ENCODE measurements around the gene CROCC2. TPM values are rescaled to one million over a fixed set of nuclear protein-coding genes. Genes with fewer than 3 reads are reported as not detected.
"Not testable (repeated sequence)": the region's sequence is repeated elsewhere in the genome, so short reads cannot be mapped to it uniquely, and the experiment has no call there.

Gene CROCC2
- polyA plus RNA-seq, 3 donors: 0.04 TPM; not detected in 2

DNA sequence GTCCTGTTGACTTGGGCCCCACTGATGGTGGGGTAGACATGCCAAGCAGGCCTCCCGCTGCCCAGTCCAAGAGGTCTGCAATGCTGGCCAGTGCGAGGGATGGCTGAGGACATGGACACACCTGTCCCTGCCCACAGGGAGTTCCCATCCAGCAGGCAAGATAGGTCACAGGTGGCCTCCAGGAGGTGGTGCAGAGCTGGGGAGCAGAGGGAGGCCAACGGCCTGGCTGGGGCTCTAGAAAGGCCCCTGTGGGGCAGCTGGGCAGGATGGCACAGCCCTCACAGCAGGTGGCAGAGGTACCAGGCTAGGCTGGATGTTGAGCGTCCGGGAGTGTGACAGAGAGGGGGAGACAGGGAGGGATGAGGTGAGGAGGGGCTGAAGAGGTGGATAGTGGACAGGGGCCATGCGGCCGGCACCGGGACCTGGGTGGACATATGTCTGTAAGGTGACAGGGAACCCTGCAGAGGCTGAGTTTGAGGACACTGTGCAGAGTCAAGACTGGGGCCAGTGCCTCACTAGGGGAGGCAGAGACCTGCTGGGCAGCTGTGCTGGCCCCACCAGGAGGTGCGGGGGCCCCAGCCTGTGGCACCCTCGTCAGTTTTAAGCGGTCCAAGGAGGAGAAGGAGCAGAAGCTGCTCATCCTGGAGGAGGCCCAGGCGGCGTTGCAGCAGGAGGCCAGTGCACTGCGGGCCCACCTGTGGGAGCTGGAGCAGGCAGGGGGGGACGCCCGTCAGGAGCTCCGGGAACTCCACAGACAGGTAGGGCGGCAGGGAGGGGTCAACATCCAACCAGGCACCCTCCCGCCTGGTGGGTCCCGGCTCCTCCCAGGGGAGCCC is 58.0 kb downstream of the CROCC2 start:
- no peak for DNase-seq (ENCODE audit: low read depth in 3 of 3, low spot score in 2 of 3)

DNA sequence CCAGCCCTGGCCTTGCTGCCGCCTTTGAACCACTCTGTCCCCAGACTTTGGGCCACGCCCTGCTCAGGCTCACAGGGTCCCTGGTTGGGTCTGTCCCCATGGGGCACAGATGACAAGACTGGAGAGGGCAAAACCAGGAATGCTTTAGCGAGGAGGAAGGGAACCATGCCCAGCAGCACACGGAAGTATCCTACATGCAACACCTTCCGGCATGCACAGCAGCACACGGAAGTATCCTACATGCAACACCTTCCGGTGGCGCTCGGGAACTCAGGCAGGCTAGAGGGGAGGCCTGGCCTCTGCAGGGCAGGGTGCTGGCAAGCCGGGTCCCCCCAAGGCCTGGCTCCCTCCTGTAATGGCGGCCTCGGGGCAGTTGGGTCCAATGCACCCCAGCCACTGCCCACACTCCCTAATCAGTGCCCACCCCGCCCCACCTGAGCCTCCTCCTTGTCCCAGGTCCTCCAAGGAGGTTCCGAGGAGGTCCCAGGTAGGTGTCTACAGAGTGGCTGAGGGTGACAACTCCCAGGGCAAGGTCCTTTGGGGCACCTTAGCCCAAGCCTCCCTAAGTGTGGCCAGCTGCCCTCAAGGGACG is 58.7 kb downstream of the CROCC2 start:
- no peak for DNase-seq (ENCODE audit: low read depth in 3 of 3, low spot score in 2 of 3)

DNA sequence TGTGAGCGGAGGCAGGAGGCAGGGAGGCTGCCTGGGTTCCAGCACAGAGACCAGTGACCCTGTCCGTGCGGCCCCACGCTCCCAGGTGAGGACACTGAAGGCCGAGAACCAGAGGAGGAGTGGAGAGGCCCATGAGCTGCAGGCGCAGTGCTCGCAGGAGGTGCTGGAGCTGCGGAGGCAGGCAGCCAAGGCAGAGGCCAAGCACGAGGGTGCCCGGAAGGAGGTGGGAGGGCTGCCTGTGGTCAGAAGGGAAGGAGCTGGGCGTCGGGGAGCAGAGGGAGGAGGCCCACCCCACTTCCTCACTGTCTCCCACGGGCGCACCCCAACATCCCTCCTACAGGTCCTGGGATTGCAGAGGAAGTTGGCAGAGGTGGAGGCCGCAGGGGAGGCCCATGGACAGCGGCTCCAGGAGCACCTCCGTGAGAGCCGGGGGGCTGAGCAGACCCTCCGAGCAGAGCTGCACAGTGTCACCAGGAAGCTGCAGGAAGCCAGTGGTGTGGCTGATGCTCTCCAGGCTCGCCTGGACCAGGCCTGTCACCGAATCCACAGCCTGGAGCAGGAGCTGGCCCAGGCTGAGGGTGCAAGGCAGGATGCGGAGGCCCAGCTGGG is 59.3 kb downstream of the CROCC2 start:
- no peak for DNase-seq (ENCODE audit: low read depth in 3 of 3, low spot score in 2 of 3)

DNA sequence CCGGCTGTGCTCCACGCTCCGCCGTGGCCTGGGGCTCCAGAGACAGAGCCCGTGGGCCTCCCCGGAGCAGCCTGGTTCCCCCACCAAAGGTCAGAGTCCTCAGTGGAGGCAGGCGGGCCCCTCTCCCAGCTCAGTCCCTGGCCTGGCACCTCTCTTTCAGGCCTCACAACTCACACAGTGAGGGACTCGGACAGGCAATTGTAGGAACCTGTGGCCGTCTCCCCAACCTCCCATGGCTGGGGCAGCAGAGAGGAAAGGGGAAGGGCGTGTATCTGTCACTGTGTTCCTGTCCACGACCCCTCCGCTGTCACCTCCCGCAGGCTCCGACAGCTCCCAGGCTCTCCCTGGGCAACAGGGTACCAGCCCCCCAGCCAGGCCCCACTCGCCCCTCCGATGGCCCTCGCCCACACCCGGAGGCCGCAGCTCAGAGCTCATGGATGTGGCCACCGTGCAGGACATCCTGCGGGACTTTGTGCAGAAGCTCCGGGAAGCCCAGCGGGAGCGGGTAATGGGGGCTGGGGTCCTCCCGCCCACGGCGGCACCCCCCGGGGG is 59.8 kb downstream of the CROCC2 start:
- no peak for DNase-seq (ENCODE audit: low read depth in 3 of 3, low spot score in 2 of 3)

DNA sequence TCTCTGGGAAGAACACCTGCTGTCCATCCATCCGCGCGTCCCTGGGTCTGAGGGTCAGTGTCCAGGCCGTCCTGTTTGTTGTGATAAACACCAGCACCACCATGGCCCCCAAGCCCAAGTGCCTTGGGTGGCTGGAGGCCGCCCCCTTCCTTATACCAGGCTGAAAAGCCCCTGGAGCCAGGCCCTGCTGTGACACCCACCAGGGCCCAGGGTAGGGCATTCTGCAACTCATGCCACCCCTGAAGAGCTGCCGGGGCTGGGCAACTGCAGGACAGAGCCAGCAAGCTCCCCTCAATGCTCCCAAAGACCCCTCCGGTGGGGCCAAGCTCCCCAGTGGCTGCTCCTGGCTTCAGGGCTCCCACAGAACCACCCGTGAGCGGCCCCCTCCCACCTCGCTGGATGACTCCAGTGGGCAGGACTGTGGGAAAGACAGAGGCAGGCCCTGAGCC is 60.3 kb downstream of the CROCC2 start:
- no peak for DNase-seq (ENCODE audit: low read depth in 3 of 3, low spot score in 2 of 3)

DNA sequence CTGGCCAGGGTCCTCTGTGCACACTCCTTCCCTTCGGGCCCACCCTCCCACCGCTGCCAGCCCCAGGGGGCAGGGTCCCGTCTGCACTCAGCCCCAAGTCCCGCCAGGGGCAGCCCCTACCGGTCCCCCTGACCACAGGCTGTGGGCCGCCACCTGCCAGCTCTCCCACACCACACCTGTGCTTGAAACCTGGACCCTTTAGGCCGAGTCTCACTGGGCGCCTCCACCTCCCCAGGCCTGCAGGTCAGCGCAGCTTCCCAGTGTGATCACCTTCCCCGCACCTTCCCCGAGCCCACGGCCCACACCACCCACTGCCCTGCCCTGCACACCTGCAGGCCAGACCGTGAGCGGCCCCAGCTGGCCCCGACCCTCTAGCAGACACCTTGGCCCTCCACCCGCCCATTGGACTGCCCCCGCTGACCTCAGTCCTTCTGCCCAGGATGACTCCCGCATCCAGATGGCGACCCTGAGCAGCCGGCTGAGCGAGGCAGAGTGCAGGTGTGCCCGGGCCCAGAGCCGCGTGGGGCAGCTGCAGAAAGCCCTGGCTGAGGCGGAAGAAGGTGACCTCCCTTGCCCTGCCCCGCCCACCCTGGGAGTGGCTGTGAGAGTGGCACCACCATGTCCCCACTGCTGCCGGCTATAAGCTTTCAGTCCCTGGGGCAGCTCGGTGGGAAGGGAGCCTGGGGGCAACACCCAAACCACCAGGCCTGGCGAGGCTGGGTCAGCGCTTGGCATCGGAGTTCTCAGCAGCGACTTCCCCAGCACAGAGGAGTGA is 61.0 kb downstream of the CROCC2 start:
- no peak for DNase-seq (ENCODE audit: low read depth in 3 of 3, low spot score in 2 of 3)

DNA sequence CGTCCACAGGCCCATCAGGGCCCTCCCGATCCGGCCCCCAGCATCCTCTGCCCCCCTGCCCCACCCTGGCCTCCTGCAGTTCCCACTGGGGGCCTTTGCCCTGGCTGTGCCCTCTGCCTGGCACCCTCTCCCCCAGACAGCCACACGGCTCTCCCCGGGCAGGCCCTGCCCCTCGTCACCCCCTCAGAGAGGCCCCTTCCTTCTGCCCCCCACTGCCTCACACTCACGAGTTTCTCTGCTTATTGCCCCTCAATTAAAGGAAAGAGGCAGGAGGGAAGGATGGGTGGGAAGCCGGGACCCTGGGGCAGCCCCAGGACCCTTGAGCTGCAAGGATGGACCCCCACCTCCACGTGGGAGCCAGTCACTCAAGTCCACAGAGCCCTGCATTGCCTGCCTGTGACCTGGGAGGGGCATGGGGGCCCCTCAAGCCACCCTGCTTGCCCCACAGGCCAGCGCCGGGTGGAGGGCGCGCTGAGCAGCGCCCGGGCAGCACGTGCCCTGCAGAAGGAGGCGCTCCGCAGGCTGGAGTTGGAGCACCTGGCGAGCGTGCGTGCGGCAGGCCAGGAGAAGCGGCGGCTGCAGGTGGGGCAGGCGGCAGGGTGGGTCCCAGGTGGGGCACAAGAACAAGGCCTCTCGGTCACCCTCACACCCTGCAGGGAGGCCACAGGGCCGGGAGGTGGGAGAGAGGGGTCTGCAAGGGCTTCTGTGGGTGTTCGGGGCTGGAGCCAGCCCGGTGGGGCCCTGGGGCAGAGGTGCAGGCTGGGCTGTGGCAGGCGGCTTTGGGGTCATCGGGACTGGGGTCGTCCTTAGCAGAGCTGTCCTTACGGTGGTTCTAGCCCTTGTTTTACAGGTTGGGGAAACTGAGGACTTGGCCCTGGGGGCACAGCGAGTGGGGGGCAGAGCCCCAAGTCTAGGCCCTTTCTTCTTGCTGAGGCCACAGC is 61.8 kb downstream of the CROCC2 start:
- no peak for DNase-seq (ENCODE audit: low read depth in 3 of 3, low spot score in 2 of 3)

DNA sequence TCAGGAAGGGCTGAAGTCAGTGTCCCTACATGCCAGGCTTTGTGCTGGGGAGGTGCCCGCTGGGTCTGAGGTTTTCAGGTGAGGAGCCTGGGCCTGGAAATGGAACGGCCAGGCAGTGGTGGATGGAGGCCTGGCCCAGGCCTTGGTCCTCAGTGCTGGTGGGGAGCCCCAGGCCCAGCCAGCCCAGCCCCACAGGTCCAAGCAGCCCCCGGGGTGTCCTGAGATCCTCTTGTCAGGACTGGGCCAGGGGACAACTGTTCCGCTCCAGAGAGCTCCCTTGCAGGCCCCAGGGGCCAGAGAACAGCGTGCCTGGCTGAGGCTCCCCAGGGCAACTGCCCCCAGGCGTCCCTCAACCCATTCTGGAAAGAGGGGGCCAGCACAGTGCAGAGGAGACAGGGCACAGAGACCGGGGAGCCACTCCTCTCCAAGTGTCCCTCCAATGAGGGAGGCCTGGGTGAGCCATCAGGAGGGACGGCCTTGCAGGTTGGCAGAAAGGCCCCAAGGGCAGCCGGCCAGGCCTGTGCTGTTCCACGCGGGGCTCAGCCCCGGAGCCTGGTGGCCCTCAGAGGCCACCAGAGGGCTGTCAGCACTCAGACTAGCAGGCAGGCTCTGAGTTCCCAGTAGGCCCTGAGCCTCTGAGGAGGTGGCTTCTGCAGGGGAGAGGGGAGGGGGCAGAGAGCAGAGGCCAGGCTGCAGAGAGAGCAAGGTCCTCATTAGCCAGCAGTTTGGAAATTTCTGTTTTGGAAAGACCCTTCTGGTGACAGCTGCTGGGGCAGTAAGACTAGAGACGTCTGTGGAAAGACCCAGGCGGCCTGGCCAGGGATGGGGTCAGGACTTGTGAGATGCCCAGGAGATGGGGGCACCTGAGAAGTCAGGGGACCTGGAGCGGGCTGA is 62.8 kb downstream of the CROCC2 start:
- DNase-seq (ENCODE audit: low read depth in 3 of 3, low spot score in 2 of 3): no peak

DNA sequence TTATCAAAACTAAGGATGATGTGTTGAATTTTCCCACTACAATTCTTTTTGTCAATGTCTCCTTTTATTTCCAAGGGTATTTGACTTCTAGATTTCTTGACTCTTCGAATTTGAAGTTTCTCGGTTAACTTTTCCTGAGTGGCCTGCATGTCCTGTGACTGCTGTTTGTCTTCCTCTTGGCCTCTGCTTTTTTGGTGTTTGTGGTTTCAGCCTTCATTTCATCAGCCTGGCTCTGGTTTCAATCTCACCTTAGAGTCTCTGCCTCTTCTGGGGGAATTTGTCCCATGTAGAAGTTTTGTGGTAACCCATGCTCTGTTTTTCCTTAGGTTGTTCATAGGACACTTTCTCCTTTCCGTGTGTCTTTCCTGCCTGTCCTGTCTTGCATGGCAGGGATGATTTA is 64.0 kb downstream of the CROCC2 start:
- DNase-seq (ENCODE audit: low read depth in 3 of 3, low spot score in 2 of 3): no peak

DNA sequence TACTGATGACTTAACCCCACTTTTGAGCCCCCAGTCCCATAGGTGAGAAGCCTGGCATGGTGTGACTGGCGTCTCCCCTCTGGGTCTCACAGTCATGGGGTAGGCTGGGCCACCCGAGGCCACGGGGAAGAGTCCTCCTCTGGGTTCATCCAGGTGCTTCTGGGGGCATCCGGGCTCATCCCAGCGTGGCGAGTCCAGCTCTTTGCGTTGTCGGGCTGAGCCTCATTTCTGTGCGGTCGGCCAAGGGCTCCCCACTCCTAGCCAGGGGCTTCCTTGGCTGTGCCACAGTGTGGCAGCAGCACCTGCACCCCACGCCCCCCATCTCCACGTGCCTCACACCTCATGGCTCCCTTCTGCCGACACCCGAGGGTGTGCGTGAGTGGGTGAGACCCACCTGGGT is 64.7 kb downstream of the CROCC2 start:
- DNase-seq (ENCODE audit: low read depth in 3 of 3, low spot score in 2 of 3): no peak

DNA sequence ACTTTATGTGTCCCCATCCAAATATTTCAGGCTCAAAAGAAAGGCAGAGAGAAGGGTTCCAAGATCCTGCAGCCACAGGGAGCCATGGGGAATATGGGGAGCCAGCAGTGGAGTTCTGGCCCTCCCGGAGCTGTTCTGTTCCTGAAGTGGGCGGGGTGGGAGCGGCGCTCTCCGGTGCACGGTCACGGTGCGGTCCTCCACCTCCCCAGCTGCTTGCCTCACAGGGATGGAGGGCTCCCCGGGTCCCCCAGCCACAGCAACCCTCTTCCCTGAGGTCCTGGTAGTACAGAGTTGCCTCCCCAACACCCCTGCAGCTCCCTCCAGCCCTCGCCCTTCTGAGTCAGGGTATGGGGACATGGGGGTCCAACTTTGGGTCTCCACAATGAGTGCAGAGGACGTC is 66.1 kb downstream of the CROCC2 start:
- DNase-seq (ENCODE audit: low read depth in 3 of 3, low spot score in 2 of 3): no peak

DNA sequence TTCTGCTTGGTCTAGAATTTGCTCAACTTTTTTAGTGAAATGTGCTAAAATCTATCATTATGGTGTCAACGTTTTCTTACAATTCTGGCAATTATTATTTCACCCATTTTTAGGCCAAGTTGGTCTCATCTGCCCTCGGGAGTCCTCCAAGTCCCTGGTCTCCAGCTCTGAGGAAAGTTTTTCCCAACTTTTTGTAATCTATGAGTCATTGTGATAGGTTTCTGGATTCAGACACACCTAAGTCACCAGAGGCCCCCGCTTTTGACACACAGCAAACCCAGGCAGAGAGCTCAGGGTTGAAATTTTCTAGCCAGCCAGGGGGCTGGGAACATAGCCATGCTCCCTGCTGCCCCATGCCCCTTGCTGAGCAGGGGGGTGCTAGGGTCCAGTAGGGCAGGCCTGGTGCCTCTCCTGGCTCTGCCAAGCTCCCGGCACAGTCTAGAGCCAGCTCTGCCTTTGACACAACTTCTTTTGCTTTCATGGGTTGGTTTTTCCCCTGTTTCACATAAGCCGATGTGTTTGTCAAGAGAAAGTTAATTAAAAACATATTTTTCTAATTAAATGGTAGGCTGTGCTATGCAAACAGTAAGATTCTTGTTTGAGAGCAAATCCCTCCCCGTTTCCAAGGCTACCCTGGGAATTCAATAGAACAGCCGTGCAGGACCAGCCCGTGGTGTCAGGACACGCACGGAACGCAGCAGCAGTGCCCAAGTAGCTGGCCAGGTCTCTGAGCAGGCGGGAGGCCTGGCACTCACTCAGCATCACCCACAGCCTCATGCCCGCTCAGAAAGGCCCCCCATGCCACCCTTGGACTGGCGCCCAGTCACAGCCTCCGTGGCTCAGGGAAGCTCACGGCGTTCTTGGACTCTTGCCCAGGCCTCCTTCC is 66.7 kb downstream of the CROCC2 start:
- no peak for DNase-seq (ENCODE audit: low read depth in 3 of 3, low spot score in 2 of 3)

DNA sequence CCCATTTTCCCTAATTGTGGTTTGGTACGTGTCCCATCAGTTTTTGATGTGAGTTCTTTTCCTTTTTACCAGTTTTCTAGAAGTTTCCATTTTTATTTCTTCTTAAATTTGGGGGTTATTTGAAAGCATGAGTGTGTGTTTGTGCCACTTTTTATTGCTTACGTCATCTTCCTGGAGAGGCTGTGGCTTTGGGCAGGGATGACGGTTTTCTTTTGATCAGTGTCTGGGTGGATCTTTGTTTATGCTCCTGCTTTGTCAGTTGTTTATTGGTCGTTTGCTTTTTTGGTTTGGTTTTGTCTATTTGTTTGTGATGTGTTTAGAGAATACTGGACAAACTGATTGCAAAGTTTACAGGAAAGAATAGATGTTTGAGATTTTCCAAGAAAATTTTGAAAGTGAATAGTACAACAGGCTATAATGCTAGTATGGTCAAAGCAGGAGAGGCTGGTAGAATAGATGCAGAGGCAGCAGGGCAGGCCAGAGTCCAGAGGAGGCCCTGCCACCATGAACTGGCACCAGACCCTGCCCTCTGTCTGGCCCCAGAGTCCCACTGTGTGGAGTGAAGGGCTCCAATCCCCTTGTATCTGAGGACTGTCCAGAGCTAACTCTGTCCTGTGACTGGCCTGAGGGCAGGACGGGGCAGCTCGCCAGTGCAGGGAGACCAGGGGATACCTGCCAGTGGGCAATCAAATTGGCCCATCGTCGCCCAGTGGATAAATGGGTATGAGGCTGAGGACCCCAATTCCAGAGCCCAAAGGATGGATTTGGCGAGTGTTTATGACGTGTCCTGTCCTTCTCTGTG is 68.8 kb downstream of the CROCC2 start:
- DNase-seq (ENCODE audit: low read depth in 3 of 3, low spot score in 2 of 3): no peak

DNA sequence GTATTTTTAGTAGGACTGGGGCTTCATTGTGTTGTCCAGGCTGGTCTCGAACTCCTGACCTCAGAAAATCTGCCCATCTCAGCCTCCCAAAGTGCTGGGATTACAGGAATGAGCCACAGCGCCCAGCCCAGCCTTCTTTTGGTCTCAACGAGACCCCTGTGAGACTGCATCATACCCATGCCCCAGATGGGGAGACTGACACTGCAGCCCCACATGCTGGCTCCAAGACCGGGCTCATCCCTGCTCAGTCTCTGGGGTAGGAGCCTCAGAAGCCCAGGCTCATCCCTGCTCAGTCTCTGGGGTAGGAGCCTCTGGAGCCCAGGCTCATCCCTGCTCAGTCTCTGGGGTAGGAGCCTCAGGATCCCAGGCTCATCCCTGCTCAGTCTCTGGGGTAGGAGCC is 69.8 kb downstream of the CROCC2 start:
- DNase-seq (ENCODE audit: low read depth in 3 of 3, low spot score in 2 of 3): not testable (repeated sequence)

DNA sequence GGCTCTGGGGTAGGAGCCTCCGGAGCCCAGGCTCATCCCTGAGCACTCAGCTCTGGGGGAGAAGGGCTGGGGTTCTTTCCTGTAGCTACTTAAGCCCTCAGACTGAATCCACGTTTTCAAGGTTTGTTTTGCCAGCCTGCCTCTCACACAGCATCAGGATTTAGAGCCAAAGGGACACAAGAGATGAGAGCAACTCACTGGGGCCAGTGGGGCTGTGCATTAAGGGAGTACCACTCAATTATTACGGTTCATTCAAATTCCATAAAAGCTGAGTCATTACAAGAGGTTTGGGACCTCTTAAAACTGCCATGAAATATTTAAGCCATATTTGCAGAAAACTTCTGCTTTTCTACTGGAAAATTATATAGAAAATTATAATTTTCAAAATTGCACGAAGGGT is 75.1 kb downstream of the CROCC2 start:
- DNase-seq (ENCODE audit: low read depth in 3 of 3, low spot score in 2 of 3): no peak

DNA sequence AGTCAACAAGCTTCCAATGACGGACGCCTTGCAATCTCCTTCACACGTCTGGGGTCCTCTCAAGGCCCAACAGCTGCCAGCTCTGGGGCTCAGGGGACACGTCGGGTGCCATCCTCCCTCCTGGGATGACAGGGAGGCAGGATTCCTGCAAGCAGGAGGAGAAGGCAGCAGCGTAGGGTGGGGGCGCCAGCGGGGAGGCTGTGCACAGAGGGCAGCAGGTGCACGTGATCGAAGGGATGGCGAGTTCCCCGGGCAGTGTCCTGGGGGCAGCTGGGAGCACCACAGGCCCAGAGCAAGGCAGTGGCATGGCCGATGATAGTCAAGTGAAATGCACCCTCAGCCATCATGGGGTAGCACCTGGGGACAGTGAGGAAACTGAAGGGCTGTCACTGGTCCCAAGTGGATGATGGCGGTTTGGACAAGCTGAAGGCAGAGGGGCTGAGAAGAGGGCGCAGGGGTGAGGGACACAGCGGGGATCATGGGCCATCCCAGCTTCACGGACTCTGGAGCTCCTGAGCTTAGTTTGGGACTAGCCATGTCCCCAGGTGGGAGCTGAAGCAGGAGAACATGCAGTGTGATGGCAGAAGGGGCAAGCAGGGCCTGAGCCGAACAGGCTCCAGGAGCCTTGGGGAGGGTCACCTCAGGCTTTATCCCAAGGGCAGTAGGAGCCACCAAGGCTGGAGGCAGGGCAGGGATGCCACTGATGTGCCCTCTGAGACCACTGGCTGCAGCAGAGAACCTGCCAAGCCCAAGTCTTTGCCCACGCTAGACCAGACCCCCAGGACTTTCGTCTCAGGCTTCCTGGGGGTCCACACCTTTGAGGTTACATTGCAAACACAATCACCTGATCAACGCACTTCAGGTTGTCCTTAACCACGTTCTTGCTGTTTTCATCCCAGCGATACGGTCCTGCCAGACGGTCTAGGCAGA is 76.0 kb downstream of the CROCC2 start:
- DNase-seq (ENCODE audit: low read depth in 3 of 3, low spot score in 2 of 3): no peak

All from right renal cortex interstitium (tissue), 3 donors.